Measurements from ENCODE around the gene SURF2. TPM values are rescaled to one million over a fixed set of nuclear protein-coding genes. Genes with fewer than 3 reads are reported as not detected.

SURF2 gene
- total RNA-seq, 1 experiment from 2014 or later: 47.2 TPM

GRCh38 chr9:133397895-133398294 lies 41.5 kb downstream of the SURF2 start:
- H3K9me3 ChIP-seq: no peaks in the 10 kb centered on the region
- H3K27me3 ChIP-seq: peaks cover 3% of the 10 kb centered on the region; the same call in 1 of the 2 replicates
- H3K4me3 ChIP-seq: no peak overlapping the region
- no peak for DNase-seq
- H3K36me3 ChIP-seq: no peaks in the 10 kb centered on the region

- Histone ChIP-seq H3K4me3 (no peak overlapping the region), H3K36me3 (peaks cover 2% of the 10 kb centered on the region), H3K27me3 (peaks cover 3% of the 10 kb centered on the region; the same call in 1 of the 2 replicates), H3K9me3 (no peaks in the 10 kb centered on the region)
- no peak for DNase-seq
These were observed 43.9 kb downstream of the SURF2 start for GRCh38 chr9:133400292-133400691.

- H3K4me3 ChIP-seq: no peak overlapping the region
- H3K27me3 ChIP-seq: no peaks in the 10 kb centered on the region; the same call in 1 of the 2 replicates
- H3K9me3 ChIP-seq: no peaks in the 10 kb centered on the region
- H3K36me3 ChIP-seq: peaks cover 15% of the 10 kb centered on the region
- DNase-seq: no peak
These were observed 45.2 kb downstream of the SURF2 start for GRCh38 chr9:133401588-133401987.

GRCh38 chr9:133402689-133403088 lies 46.3 kb downstream of the SURF2 start:
- Histone ChIP-seq H3K27me3 (no peaks in the 10 kb centered on the region), H3K4me3 (no peak overlapping the region), H3K9me3 (no peaks in the 10 kb centered on the region), H3K36me3 (peaks cover 25% of the 10 kb centered on the region)
- DNase-seq: no peak

GRCh38 chr9:133403766-133404453 lies 47.6 kb downstream of the SURF2 start:
- H3K4me3 ChIP-seq: no peak overlapping the region
- DNase-seq: no peak

GRCh38 chr9:133404454-133405002 lies 48.2 kb downstream of the SURF2 start:
- no peak for DNase-seq
- H3K36me3 ChIP-seq: peaks cover 32% of the 10 kb centered on the region
- H3K27me3 ChIP-seq: no peaks in the 10 kb centered on the region
- no peaks in the 10 kb centered on the region for H3K9me3 ChIP-seq
- H3K4me3 ChIP-seq: no peak overlapping the region

More at GRCh38 chr9:133403766-133404453, 47.6 kb downstream of the SURF2 start:
- Histone ChIP-seq H3K36me3 (peaks cover 31% of the 10 kb centered on the region), H3K9me3 (no peaks in the 10 kb centered on the region), H3K27me3 (no peaks in the 10 kb centered on the region)

GRCh38 chr9:133405508-133406438 lies 49.4 kb downstream of the SURF2 start:
- Histone ChIP-seq H3K36me3 (peaks cover 40% of the 10 kb centered on the region), H3K4me3 (no peak overlapping the region)
- no peak for DNase-seq

GRCh38 chr9:133406480-133407307 lies 50.3 kb downstream of the SURF2 start:
- H3K36me3 ChIP-seq: peaks cover 46% of the 10 kb centered on the region
- no peaks in the 10 kb centered on the region for H3K27me3 ChIP-seq
- no peak overlapping the region for H3K4me3 ChIP-seq
- H3K9me3 ChIP-seq: no peaks in the 10 kb centered on the region
- DNase-seq: peak; percentile 53

More at GRCh38 chr9:133405508-133406438, 49.4 kb downstream of the SURF2 start:
- no peaks in the 10 kb centered on the region for H3K9me3 ChIP-seq
- H3K27me3 ChIP-seq: no peaks in the 10 kb centered on the region

- no peak overlapping the region for H3K4me3 ChIP-seq
- H3K27me3 ChIP-seq: no peaks in the 10 kb centered on the region
- no peak for DNase-seq
- H3K9me3 ChIP-seq: no peaks in the 10 kb centered on the region
- peaks cover 57% of the 10 kb centered on the region for H3K36me3 ChIP-seq
These were observed 51.7 kb downstream of the SURF2 start for GRCh38 chr9:133408042-133408441.

Other genes starting within 250 kb of the SURF2 start
- 21.4 and 22.8 TPM in 2 replicates for gene RALGDS, start 235.3 kb upstream of the SURF2 start, total RNA-seq (2014; rRNA removed; shearing (Covaris generic); ENCODE audit: low replicate concordance)
- gene GBGT1, start 192.6 kb upstream of the SURF2 start, total RNA-seq (2014; rRNA removed; shearing (Covaris generic); ENCODE audit: low replicate concordance): 7.2 and 7.6 TPM in 2 replicates
- not detected in 2 replicates for gene OBP2B, start 147.3 kb upstream of the SURF2 start, total RNA-seq (2014; rRNA removed; shearing (Covaris generic); ENCODE audit: low replicate concordance)
- not detected in 2 replicates for gene ABO, start 81.3 kb upstream of the SURF2 start, total RNA-seq (2014; rRNA removed; shearing (Covaris generic); ENCODE audit: low replicate concordance)
- 25.1 and 28.9 TPM in 2 replicates for gene SURF6, start 20.4 kb upstream of the SURF2 start, total RNA-seq (2014; rRNA removed; shearing (Covaris generic); ENCODE audit: low replicate concordance)
- gene MED22, start 8.4 kb upstream of the SURF2 start, total RNA-seq (2014; rRNA removed; shearing (Covaris generic); ENCODE audit: low replicate concordance): 34.7 and 35.4 TPM in 2 replicates
- gene RPL7A, start 8.3 kb upstream of the SURF2 start, total RNA-seq (2014; rRNA removed; shearing (Covaris generic); ENCODE audit: low replicate concordance): 2,766 and 2,991 TPM in 2 replicates
- gene SURF1, start 63 bp upstream of the SURF2 start, total RNA-seq (2014; rRNA removed; shearing (Covaris generic); ENCODE audit: low replicate concordance): 37.4 and 48.4 TPM in 2 replicates
- 301 and 417 TPM in 2 replicates for gene SURF4, start 19.5 kb downstream of the SURF2 start, total RNA-seq (2014; rRNA removed; shearing (Covaris generic); ENCODE audit: low replicate concordance)
- not detected in 2 replicates for gene STKLD1, start 19.8 kb downstream of the SURF2 start, total RNA-seq (2014; rRNA removed; shearing (Covaris generic); ENCODE audit: low replicate concordance)
- gene REXO4, start 61.5 kb downstream of the SURF2 start, total RNA-seq (2014; rRNA removed; shearing (Covaris generic); ENCODE audit: low replicate concordance): 32.8 and 36.0 TPM in 2 replicates
- gene ADAMTS13, start 65.8 kb downstream of the SURF2 start, total RNA-seq (2014; rRNA removed; shearing (Covaris generic); ENCODE audit: low replicate concordance): 1.1 and 2.0 TPM in 2 replicates
- 3.9 and 5.6 TPM in 2 replicates for gene CACFD1, start 103.4 kb downstream of the SURF2 start, total RNA-seq (2014; rRNA removed; shearing (Covaris generic); ENCODE audit: low replicate concordance)
- gene SLC2A6, start 122.5 kb downstream of the SURF2 start, total RNA-seq (2014; rRNA removed; shearing (Covaris generic); ENCODE audit: low replicate concordance): 3.5 and 7.6 TPM in 2 replicates
- not detected in 2 replicates for gene MYMK, start 168.4 kb downstream of the SURF2 start, total RNA-seq (2014; rRNA removed; shearing (Covaris generic); ENCODE audit: low replicate concordance)
- gene ADAMTSL2, start 178.2 kb downstream of the SURF2 start, total RNA-seq (2014; rRNA removed; shearing (Covaris generic); ENCODE audit: low replicate concordance): 0.10 and 0.72 TPM in 2 replicates

Measured in MG63 (cell line).